HepG2 (cell line): ENCODE data around the gene KAZN. TPM values are rescaled to one million over a fixed set of nuclear protein-coding genes. Genes with fewer than 3 reads are reported as not detected.

ENCODE experiments used
- ATAC-seq: fragments of 200-7000 bp; cut with Tn5 transposase; 3 replicates; pipeline ENCODE4 v1.9.1; 2020; ENCODE audit warnings: mild to moderate bottlenecking, moderate library complexity
- BruUV-seq: library from RNA; stranded (reverse); fragments of 400-500 nt; replicated peaks from 2 replicates; lab custom pipeline; 2021; lab: Mats Ljungman, UMichigan
- CTCF ChIA-PET: fragments of 300-600 bp; formaldehyde crosslinking; extraction: SDS; loops from one replicate; lab custom pipeline; 2021; ENCODE audit warnings: low total read pairs, inconsistent platforms, low intra/inter-chr PET ratio; lab: Yijun Ruan, JAX
- POLR2A ChIA-PET: fragments of 350-600 bp; sonication (Branson Sonifier 250); formaldehyde crosslinking; loops from one replicate; lab custom pipeline; 2020; ENCODE audit warnings: antibody characterized with exemption, inconsistent platforms; lab: Yijun Ruan, JAX
- DNase-seq: peaks from one replicate; pipeline ENCODE4 v3.0.0-alpha.2; 2015; ENCODE audit warnings: low spot score
- FAIRE-seq: peaks from 3 replicates; lab custom pipeline; 2011; peaks lifted over from hg19 to GRCh38; lab: Jason Lieb, UNC
- H2AFZ ChIP-seq: one replicate; pipeline ENCODE4 v1.6.1; 2011; ENCODE audit warnings: low read length, inconsistent platforms
- H3K27ac ChIP-seq: fragments of 300-600 bp; 3 replicates; pipeline ENCODE4 v1.8.0; 2011; ENCODE audit warnings: mixed run types, mild to moderate bottlenecking, mixed read lengths, low read length, inconsistent platforms; ENCODE audit not compliant: insufficient read depth; ENCODE audit errors: extremely low read length
- H3K27me3 ChIP-seq, 2 experiments: fragments of 200-600 bp in 1 of 2; 2 replicates in 1 of 2; 3 replicates in 1 of 2; pipeline versions ENCODE4 v1.6.0 to v1.8.0; 2011; ENCODE audit warnings: low read length in 2 of 2, mild to moderate bottlenecking in 2 of 2, moderate library complexity in 2 of 2, inconsistent platforms in 1 of 2; ENCODE audit not compliant: insufficient read depth in 2 of 2, control insufficient read depth in 1 of 2
- H3K36me3 ChIP-seq, 2 experiments: fragments of 200-600 bp in 1 of 2; replicated peaks in 1 of 2; 2 replicates in 1 of 2; 3 replicates in 1 of 2; pipeline versions ENCODE4 v1.5.1 to v1.8.0; 2011; ENCODE audit warnings: low read length in 2 of 2, inconsistent platforms in 1 of 2; ENCODE audit not compliant: insufficient read depth in 2 of 2, control insufficient read depth in 1 of 2
- H3K4me1 ChIP-seq: 2 replicates; pipeline ENCODE4 v1.5.1; 2012; ENCODE audit warnings: low read length, inconsistent platforms; ENCODE audit not compliant: insufficient read depth
- H3K4me2 ChIP-seq: 2 replicates; pipeline ENCODE4 v1.6.0; 2011; ENCODE audit warnings: low read depth, low read length, inconsistent platforms
- H3K4me3 ChIP-seq, 3 experiments: fragments of 200-600 bp in 1 of 3; sonication (generic), shearing (Covaris generic) in 1 of 3; replicated peaks in 1 of 3; 2 replicates each; pipeline ENCODE4 v1.5.1; 2011 to 2016; ENCODE audit warnings: low read length in 3 of 3, inconsistent platforms in 2 of 3, low read depth in 2 of 3, mild to moderate bottlenecking in 2 of 3, control low read depth in 1 of 3, mixed read lengths in 1 of 3; ENCODE audit not compliant: insufficient read depth in 1 of 3
- H3K79me2 ChIP-seq: one replicate; pipeline ENCODE4 v1.6.1; 2011; ENCODE audit warnings: low read length, inconsistent platforms; ENCODE audit not compliant: insufficient read depth
- H3K9ac ChIP-seq: 2 replicates; pipeline ENCODE4 v1.6.0; 2011; ENCODE audit warnings: mild to moderate bottlenecking, low read depth, low read length, inconsistent platforms; ENCODE audit not compliant: insufficient read depth
- H3K9me3 ChIP-seq: 2 replicates; pipeline ENCODE4 v1.5.1; 2012; ENCODE audit warnings: mild to moderate bottlenecking, low read length
- H4K20me1 ChIP-seq: 2 replicates; pipeline ENCODE4 v1.6.0; 2011; ENCODE audit warnings: inconsistent platforms, mild to moderate bottlenecking, low read length, moderate library complexity; ENCODE audit not compliant: insufficient read depth
- SP4 ChIP-seq: sonication (generic); formaldehyde crosslinking; IDR thresholded peaks from 2 replicates; pipeline ENCODE4 v1.8.1; 2023; ENCODE audit warnings: mild to moderate bottlenecking, missing genetic modification reagents
- ZKSCAN5 ChIP-seq: sonication (generic); formaldehyde crosslinking; IDR thresholded peaks from 2 replicates; pipeline ENCODE4 v1.5.1; 2020; ENCODE audit warnings: mild to moderate bottlenecking, missing genetic modification reagents
- ZNF572 ChIP-seq: sonication (generic); formaldehyde crosslinking; IDR thresholded peaks from 2 replicates; pipeline ENCODE4 v1.5.1; 2020; ENCODE audit warnings: mild to moderate bottlenecking, missing genetic modification reagents
- ZNF660 ChIP-seq: sonication (generic); formaldehyde crosslinking; IDR thresholded peaks from 2 replicates; pipeline ENCODE4 v1.5.1; 2020; ENCODE audit warnings: mild to moderate bottlenecking, low read depth, missing genetic modification reagents, borderline replicate concordance
- WGBS: methylation state at CpG from one replicate; pipeline ENCODE4 v1.1.6; 2017; ENCODE audit warnings: low lambda C conversion rate; 5-methylcytosine and 5-hydroxymethylcytosine counted together
- in situ Hi-C: cut with HindIII; loops from 2 replicates; pipeline ENCODE4 v1.10.0; 2017; ENCODE audit warnings: low pct_unique_long_range_greater_than_20kb; ENCODE audit not compliant: extremely low pct_ligation_motif_present
- intact Hi-C: fragments of 100-400 bp; cut with micrococcal nuclease; formaldehyde crosslinking; loops from one replicate; pipeline ENCODE4 v1.10.0; 2022; ENCODE audit not compliant: unreplicated experiment
- polyA plus RNA-seq, 8 experiments: library from polyadenylated mRNA; depleted of rRNA in 3 of 8; stranded (reverse) in 7 of 8; unstranded in 1 of 8; fragments of >200 nt; fragmentation: Illumina TruSeq in 4 of 8; extraction: Trizol in 4 of 8; gene quantifications; 2 replicates each; pipeline versions ENCODE4 v1.2.1 to v1.2.3, GENCODE V29; 2011 to 2016; ENCODE audit warnings: low read depth in 4 of 8, missing spikeins in 1 of 8, mixed read lengths in 1 of 8; ENCODE audit not compliant: insufficient read depth in 1 of 8
- total RNA-seq, 5 experiments: library from RNA; depleted of rRNA; stranded (reverse); fragments of >200 nt; fragmentation: Illumina TruSeq; extraction: Trizol; gene quantifications; 2 replicates each; pipeline ENCODE4 v1.2.3, GENCODE V29; 2016; ENCODE audit warnings: low read depth in 1 of 5
- TF ChIP-seq, protein P1 (sequence below): sonication (generic); formaldehyde crosslinking; IDR thresholded peaks from 2 replicates; pipeline ENCODE4 v1.4.0; 2020; ENCODE audit warnings: mild to moderate bottlenecking, missing genetic modification reagents
- TF ChIP-seq, protein P2 (sequence below): sonication (generic); formaldehyde crosslinking; IDR thresholded peaks from 2 replicates; pipeline ENCODE4 v1.5.0; 2020; ENCODE audit warnings: mild to moderate bottlenecking, missing genetic modification reagents, borderline replicate concordance
- TF ChIP-seq, protein P3 (sequence below): sonication (generic); formaldehyde crosslinking; IDR thresholded peaks from 2 replicates; pipeline ENCODE4 v1.5.1; 2020; ENCODE audit warnings: missing genetic modification reagents, mild to moderate bottlenecking, borderline replicate concordance

KAZN gene
- total and polyA plus RNA-seq, 2 of the 13 experiments (the other 11 are each of a cell fraction or from before 2014, with no cell fraction given) = 10.4 to 13.5 TPM

DNA sequence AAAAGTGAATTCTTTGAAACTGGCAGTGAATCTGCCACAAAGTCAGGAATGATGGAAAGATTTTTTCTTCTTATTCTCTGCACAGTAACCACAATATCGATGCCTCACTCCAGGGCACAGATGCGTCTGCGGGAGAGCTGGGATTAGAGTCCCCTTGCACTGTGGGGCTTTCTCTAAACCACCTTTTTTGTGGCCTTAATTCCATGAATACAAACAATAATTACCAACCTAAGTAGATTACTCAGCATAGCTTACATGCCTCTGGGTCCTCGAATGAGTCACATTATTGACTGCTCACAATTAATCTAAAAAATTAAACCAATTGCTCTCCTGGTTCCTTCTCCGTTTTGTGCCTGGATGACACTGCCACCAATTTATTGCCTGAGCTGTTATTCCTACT lies 125.8 kb downstream of the KAZN start:
- BruUV-seq = no TSS peak
- Histone ChIP-seq H3K27me3 (peaks cover 0 to 37% of the 10 kb centered on the region in 2 experiments; a peak in 3 of 5 replicates), H3K9ac (no peak overlapping the region), H3K9me3 (no peaks in the 10 kb centered on the region), H3K79me2 (no peaks in the 10 kb centered on the region), H3K27ac (no peak overlapping the region), H4K20me1 (no peaks in the 10 kb centered on the region), H3K4me2 (no peak overlapping the region), H3K4me1 (no peaks in the 10 kb centered on the region), H3K36me3 (no peaks in the 10 kb centered on the region), H3K4me3 (no peak overlapping the region), H2AFZ (no peak overlapping the region)
- CTCF ChIA-PET = no interaction called here
- no peak for TF ChIP-seq ZKSCAN5 (CRISPR knock-in tag)
- TF ChIP-seq, protein P1, sequence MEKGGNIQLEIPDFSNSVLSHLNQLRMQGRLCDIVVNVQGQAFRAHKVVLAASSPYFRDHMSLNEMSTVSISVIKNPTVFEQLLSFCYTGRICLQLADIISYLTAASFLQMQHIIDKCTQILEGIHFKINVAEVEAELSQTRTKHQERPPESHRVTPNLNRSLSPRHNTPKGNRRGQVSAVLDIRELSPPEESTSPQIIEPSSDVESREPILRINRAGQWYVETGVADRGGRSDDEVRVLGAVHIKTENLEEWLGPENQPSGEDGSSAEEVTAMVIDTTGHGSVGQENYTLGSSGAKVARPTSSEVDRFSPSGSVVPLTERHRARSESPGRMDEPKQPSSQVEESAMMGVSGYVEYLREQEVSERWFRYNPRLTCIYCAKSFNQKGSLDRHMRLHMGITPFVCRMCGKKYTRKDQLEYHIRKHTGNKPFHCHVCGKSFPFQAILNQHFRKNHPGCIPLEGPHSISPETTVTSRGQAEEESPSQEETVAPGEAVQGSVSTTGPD = no peak
- no peak for FAIRE-seq
- in situ Hi-C loops = no loop called here
- intact Hi-C loops = no loop called here
- POLR2A ChIA-PET = no interaction called here
- DNase-seq = no peak
- 2% methylated on average over 5 of the region's 5 CpGs for WGBS
- no peak for ATAC-seq

DNA sequence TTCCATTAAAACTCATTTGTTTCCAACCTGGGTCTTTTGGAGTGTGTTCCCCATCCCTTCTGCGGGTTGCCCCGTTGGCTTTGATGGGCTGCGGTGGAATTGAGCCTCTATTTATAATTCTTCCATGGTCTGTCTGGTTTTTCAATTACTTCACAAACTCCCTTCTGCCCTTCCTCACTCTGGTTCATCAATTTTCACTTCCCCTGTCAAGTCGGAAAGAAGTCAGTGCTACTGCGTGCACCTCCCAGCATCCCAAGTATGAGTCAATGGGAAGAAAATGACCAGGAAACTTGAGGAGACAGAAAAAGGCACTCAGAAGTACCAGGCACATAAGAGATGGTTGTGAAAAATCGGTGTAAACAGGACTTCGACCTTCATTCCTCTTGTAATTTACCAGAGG lies 126.2 kb downstream of the KAZN start:
- Histone ChIP-seq H3K4me1 (no peaks in the 10 kb centered on the region), H4K20me1 (no peaks in the 10 kb centered on the region), H3K27ac (no peak overlapping the region)
- intact Hi-C loops (no loop called here), in situ Hi-C loops (no loop called here)
- CTCF ChIA-PET = no interaction called here
- BruUV-seq = no TSS peak
- no peak for FAIRE-seq
- 2% methylated on average over 7 of the region's 7 CpGs for WGBS
- POLR2A ChIA-PET = no interaction called here
- no peak for TF ChIP-seq ZNF660 (CRISPR knock-in tag)
- TF ChIP-seq, protein P2, sequence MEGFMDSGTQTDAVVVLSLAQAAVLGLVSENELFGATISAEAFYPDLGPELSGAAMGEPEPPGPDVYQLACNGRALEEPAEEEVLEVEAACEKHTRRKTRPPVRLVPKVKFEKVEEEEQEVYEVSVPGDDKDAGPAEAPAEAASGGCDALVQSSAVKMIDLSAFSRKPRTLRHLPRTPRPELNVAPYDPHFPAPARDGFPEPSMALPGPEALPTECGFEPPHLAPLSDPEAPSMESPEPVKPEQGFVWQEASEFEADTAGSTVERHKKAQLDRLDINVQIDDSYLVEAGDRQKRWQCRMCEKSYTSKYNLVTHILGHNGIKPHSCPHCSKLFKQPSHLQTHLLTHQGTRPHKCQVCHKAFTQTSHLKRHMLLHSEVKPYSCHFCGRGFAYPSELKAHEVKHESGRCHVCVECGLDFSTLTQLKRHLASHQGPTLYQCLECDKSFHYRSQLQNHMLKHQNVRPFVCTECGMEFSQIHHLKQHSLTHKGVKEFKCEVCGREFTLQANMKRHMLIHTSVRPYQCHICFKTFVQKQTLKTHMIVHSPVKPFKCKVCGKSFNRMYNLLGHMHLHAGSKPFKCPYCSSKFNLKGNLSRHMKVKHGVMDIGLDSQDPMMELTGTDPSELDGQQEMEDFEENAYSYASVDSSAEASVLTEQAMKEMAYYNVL (CRISPR knock-in tag) = no peak
- TF ChIP-seq, protein P3, sequence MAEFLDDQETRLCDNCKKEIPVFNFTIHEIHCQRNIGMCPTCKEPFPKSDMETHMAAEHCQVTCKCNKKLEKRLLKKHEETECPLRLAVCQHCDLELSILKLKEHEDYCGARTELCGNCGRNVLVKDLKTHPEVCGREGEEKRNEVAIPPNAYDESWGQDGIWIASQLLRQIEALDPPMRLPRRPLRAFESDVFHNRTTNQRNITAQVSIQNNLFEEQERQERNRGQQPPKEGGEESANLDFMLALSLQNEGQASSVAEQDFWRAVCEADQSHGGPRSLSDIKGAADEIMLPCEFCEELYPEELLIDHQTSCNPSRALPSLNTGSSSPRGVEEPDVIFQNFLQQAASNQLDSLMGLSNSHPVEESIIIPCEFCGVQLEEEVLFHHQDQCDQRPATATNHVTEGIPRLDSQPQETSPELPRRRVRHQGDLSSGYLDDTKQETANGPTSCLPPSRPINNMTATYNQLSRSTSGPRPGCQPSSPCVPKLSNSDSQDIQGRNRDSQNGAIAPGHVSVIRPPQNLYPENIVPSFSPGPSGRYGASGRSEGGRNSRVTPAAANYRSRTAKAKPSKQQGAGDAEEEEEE (CRISPR knock-in tag) = no peak
- TF ChIP-seq SP4 (CRISPR knock-in tag) = no peak
- no peak for TF ChIP-seq ZNF572 (CRISPR knock-in tag)
- TF ChIP-seq, all 625 proteins: peak for 0
- no peak for DNase-seq
- Histone ChIP-seq H3K9me3 (no peaks in the 10 kb centered on the region), H2AFZ (no peak overlapping the region), H3K4me2 (no peak overlapping the region), H3K79me2 (no peaks in the 10 kb centered on the region), H3K27me3 (peaks cover 0 to 37% of the 10 kb centered on the region in 2 experiments; a peak in 3 of 5 replicates), H3K36me3 (no peaks in the 10 kb centered on the region), H3K9ac (no peak overlapping the region), H3K4me3 (no peak overlapping the region)
- ATAC-seq = no peak
